ENCODE results near the gene PPDPF.
A peak's percentile ranks its signal among the peaks of the same experiment; 100 is the strongest.
"Not testable (repeated sequence)": the region's sequence is repeated elsewhere in the genome, so short reads cannot be mapped to it uniquely, and the experiment has no call there.

The PPDPF gene, protein sequence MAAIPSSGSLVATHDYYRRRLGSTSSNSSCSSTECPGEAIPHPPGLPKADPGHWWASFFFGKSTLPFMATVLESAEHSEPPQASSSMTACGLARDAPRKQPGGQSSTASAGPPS
- 12.2 to 25.4 reads per million in 2 experiments for total RNA-seq

DNA sequence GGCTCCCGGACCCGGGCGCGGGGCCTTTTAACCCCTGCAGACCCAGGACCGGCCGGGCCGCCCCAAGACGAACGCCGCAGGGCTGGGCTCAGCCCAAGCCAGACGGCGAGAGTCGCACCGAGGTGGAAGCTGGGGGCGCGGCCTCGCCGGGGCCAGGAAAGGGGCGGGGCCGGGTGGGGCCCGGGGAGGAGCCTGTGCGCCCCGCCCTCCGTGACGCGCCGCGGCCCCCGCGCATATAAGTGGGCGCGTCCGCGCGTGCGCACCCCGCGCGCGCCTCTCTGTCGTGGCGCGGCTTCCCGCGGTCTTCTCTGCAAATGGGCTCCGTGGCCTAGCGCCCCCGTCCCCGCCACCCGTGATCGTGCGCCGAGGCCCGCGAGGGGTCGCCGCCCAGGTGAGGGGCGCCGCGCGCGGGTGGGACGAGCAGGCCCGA lies at the start of gene PPDPF:
Gene PPDPF, plus strand, starts transcription at position 262 of the 430 bp plus-strand sequence. CDS start 544 bp downstream, outside the sequence.
- DNase-seq (ENCODE audit: low read depth) = peak; percentile 80

- DNase-seq (ENCODE audit: low read depth) = no peak
Measured at GRCh38 chr20:63471002-63471716, 49.4 kb upstream of the PPDPF start.

GRCh38 chr20:63471717-63471980 lies 48.9 kb upstream of the PPDPF start:
- DNase-seq (ENCODE audit: low read depth) = no peak

DNA sequence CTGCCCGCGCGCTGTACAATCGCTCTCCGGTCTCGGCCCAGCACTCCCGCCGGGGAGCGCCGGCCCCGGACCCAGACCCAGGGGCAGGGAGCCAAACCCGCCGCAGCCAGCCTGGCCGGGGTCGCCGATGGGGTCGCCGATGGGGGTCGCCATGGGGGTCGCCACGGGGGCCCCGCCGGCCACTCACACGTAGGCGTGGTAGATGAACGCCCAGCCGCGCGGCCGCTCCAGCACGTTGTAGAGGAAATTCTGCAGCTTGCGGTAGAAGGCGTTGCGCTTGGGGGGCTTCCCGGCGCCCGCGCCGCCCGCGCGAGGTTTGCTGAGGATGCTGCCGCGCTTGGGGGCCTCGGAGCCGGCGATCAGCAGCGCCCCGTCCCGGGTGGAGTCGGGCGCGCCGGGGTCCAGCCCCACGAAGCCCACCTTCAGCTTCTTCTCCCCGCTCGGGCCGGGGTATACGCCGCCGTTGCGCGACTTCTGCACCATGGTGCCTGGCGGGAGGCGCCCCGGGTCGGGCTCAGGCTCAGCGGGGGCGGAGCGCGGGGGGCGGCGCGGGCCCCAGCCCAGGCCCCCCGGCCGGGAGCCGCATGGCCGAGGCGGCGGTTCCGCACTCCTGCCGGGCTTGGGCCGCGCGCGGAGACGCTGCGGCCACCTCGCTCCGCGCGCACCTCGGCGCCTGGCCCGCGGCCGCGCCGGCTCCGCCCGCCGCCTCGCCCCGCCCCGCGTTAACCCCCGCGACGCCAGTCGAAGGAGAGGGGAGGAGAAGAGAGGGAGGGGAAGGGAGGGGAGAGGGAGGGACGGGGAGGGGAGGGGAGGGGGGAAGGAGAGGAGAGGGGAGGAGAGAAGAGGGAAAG lies 48.4 kb upstream of the PPDPF start, which contains the start of gene KCNQ2:
Gene KCNQ2, minus strand, starts transcription at position 675 of the 851 bp plus-strand sequence. Its CDS starts 192 bp downstream, at position 483.
- DNase-seq (ENCODE audit: low read depth) = no peak

GRCh38 chr20:63472862-63473390 lies 47.6 kb upstream of the PPDPF start:
- DNase-seq (ENCODE audit: low read depth) = no peak

DNA sequence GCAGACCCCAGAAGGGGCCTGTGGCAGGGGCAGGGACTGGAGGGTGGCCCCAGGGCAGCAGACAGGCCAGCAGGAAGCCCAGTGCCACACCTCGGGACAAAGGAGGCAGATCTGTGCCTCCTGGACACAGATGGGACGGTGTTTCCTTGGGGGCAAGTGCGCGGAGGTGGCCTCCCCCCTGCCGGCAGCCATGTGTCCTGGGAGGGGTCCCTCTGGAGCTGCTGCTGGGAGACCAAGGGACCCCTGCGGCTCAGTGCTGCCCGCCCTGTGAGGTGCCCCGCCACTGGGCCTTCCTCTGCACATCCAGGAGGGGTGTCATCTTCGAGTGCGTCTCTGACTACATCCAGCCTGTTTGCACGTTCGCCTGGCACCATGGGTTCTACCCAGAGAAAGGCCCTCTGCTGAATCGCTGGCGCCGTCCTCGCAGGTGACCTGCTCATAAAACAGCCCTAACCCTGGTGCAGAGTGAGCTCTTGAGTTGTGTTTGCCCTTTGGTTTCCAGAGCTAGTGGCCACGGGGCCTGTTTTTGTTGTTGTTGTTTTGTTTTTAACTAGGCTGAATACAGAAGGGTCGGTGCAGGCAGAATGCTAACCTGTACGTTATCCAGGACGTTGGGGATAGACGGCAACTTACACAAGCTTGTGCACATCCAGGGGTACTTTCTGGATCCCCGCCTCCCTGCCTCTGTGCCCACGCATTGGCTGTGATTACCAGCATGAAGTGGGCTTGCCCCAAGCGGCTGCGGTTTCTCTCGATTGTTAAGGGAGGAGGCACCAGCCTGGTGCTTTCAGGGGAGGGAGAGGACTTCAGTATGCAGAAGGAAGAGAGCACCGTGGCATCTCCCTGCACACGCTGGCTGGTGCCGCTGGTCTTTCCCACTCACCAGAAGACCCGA lies 46.8 kb upstream of the PPDPF start:
- DNase-seq (ENCODE audit: low read depth) = no peak

DNA sequence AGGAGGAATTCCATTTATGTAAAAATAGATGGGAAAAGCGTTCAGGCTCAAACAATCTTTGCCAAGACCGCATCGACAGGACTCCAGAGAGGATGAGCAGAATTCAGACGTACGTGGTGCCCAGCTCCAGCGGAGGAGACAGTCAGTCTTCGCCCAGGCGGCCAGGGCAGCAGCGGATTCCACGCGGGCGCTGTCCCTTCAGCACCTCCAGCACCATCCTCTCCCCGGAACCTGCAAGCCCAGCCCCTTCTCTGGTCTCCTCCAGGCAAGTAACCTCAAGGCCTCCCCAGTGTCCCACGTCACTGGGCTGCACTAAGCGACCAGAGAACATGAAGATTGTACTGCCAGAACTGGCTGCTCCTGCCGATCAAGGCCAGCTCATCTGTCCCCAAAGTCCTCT lies 45.4 kb upstream of the PPDPF start:
- no peak for DNase-seq (ENCODE audit: low read depth)

- DNase-seq (ENCODE audit: low read depth) = no peak
Measured at GRCh38 chr20:63477061-63477616, 43.4 kb upstream of the PPDPF start.

DNA sequence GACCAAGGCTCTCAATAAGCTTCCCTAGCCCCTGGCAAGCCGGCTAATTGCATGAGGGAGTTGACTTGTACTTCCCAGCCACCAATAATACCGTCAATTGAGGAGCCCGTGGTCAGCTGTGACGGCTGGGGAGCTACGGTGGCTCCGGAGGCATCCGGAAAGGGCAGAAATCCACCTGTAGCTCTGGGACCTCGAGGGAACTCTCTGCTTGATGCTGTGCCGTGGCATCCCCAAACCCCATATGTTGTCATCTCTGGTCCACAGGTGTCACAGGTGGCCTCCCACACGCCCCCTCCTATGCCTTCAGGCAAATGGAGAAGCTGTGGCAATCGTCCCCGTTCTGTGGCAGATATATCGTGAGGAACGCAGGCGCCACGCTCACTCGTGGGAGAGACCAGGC lies 42.6 kb upstream of the PPDPF start:
- no peak for DNase-seq (ENCODE audit: low read depth)

- no peak for DNase-seq (ENCODE audit: low read depth)
Measured at GRCh38 chr20:63478346-63479302, 41.9 kb upstream of the PPDPF start.

- not testable (repeated sequence) for DNase-seq (ENCODE audit: low read depth)
Measured at GRCh38 chr20:63479695-63480419, 40.7 kb upstream of the PPDPF start.

DNA sequence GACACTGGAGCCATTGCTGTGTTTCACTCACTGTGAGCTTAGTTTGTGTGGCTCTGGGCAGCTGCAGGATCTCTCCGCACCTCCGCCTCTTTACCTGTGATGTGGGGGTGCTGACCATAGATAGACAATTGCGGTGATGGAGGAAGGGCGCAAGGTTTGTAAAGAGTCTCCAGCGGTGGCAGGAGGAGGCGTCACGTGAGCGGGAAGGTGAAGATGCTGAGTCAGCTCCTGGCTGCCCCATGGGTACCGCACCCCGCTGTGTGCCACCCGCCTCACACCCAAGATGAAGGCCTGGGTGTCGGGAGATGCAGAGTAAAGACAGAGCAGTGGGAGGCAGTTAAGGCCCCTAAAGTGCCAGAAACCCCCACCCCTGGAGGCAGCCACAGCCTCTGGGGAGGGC lies 39.1 kb upstream of the PPDPF start:
- no peak for DNase-seq (ENCODE audit: low read depth)

GRCh38 chr20:63482021-63482587 lies 38.5 kb upstream of the PPDPF start:
- no peak for DNase-seq (ENCODE audit: low read depth)

- DNase-seq (ENCODE audit: low read depth) = no peak
Measured at GRCh38 chr20:63483834-63484233, 36.7 kb upstream of the PPDPF start.

DNA sequence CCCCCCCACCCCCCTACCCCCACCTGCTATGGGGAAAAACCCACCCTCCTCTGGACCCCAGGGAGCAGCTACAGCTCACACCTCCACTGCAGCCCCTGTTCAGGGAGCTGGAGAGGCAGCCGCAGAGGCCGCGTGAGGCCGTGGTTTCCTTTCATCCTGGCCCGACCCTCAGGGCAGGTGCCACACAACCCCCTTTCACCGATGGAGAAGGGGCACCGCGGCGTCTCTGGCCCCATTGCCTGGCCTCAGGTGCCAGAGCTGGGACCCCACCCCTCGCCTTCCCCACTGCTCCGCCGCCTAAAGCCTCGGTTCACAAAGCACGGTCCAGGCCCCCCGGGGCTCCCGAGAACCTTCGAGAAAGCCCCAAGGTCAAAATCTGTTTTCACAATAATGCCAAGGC lies 36.3 kb upstream of the PPDPF start:
- DNase-seq (ENCODE audit: low read depth) = no peak

DNA sequence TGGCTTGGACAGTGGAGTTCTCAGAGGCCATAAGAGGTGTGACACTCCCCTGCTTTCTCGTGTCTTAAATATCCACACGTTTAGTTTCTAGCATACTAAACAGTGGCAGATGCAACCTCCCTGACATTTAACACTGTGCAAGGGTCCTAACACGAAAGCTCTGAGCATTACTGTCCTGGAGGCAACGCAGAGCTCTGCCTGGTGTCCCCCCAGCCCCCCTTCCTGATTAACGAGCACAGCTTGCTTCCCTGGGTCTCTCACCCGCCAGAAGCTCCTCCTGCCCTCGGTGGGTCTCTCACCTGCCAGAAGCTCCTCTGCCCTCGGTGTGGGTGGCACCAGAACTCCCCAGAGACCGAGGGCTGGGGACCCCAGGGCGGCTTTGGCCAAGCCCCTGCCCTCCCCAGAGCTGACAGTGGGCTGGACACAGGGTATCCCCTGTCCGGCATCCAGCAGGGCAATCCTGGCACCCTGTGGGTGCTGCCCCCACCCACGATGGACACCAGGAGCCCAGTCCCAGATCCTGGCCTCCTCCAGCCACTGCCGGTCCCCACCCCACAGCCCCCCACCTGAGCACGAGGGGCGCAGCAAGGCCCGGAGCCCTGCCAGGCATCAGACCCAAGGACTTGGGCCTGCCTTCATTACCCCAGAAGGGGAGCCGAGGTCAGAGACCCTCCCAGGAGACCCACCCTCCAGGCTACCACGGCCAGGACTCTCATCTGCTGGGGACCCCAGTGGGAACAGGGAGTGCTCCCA lies 35.7 kb upstream of the PPDPF start:
- DNase-seq (ENCODE audit: low read depth) = no peak

GRCh38 chr20:63486300-63486855 lies 34.2 kb upstream of the PPDPF start:
- DNase-seq (ENCODE audit: low read depth) = no peak

Data from T follicular helper cell (primary cell).